Measurements from ENCODE around the gene VAMP7. TPM values are rescaled to one million over a fixed set of nuclear protein-coding genes. Genes with fewer than 3 reads are reported as not detected.
"Not testable (repeated sequence)": the region's sequence is repeated elsewhere in the genome, so short reads cannot be mapped to it uniquely, and the experiment has no call there.

The VAMP7 gene, protein sequence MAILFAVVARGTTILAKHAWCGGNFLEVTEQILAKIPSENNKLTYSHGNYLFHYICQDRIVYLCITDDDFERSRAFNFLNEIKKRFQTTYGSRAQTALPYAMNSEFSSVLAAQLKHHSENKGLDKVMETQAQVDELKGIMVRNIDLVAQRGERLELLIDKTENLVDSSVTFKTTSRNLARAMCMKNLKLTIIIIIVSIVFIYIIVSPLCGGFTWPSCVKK
- total RNA-seq (2014; rRNA removed; shearing (Covaris generic)): 157 and 159 TPM in 2 replicates

DNA sequence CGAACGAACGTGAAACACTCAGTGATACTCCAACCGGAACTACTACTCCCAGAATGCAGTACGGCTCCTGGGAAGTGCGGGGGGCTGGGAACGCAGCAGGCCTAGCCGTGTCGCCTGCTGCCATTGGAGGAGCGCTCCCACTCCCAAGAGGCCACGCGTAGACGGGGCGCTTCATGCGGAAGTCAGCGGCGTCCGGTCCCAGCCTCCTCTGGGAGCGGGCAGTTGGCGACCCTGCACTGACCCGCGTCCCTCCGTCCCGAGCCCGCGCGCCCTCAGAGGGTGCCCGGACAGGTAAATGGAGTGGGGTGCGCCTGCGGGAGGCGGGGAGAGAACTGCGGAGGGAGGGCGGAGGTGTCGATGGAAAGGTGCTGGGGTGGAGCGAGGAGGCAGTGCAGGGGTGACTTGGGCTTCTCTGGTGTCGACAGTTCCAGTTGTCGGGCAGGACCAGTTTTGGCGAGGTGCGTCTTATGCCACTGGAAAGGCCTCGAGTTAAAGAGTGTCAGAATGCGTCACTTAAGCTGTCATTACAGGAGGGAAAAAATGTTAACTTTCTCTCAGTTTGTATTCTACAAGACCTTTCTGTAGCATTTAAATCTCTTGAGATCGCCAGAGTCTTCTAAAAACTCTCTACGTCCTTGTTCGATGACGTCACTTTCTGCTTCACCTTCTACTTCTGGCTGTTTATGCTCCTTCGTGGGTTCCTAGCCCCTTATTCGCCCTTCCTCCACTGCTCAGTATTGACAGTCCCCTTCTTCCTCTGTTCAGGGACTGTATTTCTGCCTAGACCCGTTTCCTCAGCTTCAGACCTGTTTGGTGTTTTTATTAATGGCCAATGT, at the start of gene VAMP7:
Gene VAMP7 (plus strand): TSS at position 188 of the 836 bp plus-strand sequence. CDS start 8,122 bp downstream, outside the sequence.
- peak; percentile 94 for DNase-seq (ENCODE audit: low spot score)

DNA sequence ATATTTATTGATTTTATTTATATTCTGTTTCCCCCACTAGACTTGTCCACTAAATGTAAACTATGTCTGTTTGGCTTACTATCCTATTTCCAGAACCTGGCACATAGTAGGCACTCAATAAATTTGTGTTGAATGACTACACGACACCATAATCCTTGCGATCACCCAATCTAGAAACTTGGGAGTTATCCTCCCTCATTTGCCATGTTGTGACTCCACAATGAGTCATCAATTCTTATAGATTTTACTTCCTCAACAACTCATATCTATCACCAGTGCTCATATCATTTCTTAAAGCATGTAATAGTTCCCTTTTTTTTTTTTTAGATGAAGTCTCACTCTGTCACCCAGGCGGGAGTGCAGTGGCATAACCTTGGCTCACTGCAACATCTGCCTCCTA, 39.9 kb upstream of the VAMP7 start:
- no peak for DNase-seq (ENCODE audit: low spot score)

DNA sequence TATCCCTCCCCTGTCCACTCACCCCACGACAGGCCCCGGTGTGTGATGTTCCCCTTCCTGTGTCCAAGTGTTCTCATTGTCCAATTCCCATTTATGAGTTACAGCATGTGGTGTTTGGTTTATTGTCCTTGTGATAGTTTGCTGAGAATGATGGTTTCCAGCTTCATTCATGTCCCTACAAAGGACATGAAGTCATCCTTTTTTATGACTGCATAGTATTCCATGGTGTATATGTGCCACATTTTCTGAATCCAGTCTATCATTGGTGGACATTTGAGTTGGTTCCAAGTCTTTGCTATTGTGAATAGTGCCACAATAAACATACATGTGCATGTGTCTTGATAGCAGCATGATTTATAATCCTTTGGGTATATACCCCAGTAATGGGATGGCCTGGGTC, 29.4 kb upstream of the VAMP7 start:
- not testable (repeated sequence) for DNase-seq (ENCODE audit: low spot score)

DNA sequence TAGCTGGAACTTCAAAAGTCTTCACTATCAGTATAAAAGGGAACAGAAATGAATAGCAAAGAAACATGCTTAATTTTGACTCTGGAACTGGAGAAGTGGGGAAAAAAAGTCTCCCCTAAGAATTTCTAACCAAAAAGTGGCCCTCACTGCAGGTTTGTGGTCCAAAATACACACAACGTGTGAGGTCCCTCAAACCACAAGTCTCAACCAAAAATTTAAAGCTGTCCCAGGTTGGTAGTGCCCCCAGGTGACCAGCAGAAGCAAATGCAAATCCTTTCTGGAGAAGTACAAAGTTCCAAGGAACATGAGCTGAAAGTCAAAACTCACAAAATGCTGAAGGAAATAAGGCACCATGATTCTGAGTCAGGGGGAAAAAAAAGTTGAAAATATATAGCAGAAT, 23.6 kb upstream of the VAMP7 start:
- DNase-seq (ENCODE audit: low spot score): peak; percentile 23

DNA sequence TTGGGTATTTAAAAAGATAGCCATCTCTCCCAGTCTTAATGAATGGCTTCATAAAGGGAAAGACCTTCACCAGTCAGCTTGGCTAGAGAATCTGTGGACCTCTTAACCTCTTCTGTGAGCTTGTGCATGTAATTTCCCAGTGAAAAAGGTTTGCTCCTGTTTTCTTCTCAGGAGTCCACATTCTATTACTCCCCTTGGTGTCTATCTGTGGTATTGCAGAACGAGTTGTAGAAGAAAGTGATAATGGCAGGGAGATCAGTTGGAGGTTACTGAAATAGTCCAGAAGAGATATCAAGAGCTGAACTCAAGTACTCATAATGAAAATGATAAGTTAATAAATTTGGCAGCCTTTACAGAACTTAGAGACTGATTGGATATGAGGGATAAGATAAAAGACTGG, 16.5 kb upstream of the VAMP7 start:
- DNase-seq (ENCODE audit: low spot score): peak; percentile 10

DNA sequence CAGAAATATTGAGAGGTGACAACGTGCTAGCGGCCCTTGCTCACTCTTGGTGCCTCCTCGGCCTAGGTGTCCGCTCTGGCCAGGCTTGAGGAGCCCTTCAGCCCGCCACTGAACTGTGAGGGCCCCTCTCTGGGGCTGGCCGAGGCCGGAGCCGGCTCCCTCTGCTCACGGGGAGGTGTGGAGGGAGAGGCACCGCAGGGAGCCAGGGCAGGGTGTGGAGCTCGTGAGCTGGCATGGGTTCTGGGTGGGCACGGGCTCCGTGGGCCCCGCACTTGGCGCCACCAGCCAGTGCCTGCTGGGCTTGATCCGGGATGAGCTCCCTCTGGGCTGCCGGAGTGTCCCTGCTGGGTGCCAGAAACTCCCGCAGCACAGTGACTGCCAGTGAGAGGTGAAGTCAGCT, 16.0 kb upstream of the VAMP7 start:
- no peak for DNase-seq (ENCODE audit: low spot score)

DNA sequence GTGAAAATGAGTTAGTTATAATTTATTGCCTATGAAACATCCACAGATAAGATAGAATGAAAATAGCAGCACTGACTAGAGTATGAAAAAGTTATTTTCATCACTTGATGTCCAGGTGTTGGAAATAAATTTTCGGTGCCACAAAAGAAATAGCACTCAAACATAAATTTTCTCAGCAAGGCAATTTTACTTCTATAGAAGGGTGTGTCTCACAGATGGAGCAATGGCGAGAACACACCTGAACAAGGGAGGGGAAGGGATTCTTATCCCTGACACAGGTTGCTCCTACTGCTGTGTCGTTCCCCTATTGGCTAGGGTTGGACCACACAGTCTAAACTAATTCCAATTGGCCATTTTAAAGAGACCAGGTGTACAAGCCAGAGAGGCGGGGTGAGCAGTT, 13.3 kb upstream of the VAMP7 start:
- no peak for DNase-seq (ENCODE audit: low spot score)

DNA sequence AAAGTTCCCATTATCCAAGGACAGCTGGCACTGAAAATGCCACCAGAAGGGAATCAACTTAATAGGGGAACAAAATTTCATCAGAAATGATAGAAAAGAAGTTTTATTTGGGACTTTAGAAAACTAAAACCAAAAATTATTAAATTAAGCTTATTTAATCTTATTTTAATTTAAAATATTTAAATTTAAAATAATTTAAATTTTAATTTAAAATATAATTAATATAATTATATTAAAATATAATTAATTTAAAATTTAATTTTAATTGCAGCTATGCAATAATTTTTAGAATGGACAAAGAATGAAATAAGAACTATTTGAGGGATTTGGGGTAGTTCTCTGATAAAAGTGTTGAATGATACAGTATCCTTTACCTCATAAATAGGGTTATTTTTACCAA, 10.2 kb upstream of the VAMP7 start:
- DNase-seq (ENCODE audit: low spot score): no peak

DNA sequence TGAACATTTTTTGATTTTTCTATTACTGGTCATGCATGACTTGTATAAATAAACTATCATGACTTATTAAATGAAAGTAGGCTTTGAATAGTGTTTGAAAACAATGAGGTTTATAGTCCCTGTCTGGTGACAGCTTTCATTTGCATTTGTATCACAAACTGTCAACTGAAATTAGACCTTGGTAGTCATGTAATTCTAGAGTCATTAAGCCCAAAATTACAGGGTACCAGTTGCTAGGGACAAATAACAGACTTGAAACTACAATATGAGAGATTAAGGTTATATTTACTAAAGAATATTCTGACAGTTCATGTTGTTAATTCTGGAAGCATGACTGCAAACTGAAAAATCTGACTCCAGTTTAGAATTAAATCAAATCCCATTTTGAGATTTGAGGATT, 9.2 kb upstream of the VAMP7 start:
- DNase-seq (ENCODE audit: low spot score): no peak

DNA sequence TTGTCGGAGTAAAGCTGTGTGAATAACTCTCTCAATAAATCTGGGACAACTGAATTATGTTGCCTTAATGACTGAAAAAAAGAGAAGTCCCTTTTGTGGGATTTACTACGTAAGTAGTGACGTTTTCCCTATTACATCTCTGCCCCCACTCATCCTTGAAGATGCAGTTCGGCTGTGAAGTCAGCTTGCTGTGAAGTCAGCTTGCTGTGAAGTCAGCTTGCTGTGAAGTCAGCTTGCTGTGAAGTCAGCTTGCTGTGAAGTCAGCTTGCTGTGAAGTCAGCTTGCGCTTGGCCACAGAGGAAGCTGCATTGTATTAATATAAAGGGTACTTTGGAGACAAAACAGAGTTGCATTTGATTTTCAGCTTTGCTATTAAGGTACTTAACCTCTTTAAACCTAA, 8.0 kb upstream of the VAMP7 start:
- DNase-seq (ENCODE audit: low spot score): no peak

DNA sequence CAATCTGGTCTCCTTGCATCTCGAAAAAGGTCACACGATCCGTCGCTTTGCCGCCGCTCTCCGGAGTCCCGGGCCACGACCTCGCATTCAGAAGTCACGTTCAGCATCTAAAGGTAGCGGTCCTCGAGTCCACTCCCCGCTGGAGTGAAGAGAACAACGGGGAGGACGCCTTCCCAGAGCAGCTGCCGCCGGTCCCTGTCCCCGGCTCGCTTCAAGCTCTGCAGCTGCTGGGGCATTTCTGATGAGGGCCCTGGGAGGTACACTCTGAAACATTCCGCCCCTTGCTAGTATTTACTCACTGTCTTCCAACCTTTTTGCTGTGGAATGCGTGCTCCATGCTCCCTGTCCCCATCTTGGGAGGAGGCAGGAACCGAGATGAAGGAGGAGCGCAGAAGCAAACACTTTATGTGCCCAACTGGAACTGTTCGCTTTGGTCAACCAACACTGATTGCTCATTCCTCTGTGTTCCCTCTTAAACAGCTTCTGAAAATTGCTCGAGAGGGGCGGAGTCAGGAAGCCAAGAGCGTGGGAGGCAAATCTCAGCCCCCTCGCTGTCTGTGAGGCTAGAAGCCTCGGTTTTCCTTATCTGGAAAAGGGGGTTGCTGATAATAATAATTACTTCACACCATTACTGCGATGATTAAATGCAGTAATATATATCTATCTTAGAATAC, 6.4 kb upstream of the VAMP7 start:
- DNase-seq (ENCODE audit: low spot score): no peak

DNA sequence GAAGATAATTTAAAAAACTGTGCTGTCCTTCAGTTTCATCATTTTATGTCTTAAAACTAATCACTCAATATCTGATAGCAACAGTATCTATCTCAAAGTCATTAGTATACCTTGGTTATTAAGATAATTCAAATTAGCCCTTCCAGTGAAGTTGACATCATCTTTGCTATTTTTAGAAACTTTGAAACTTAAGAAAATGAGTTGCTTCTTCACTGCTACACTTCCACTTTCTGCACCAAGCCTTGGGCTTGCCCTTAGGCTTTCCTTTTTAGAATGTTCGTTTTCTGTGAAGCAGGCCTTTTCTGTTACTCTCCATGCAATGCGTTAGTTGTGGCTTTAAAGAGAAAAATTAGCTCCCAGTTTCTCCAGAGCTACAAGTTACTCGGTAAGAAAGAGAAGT, 4.4 kb upstream of the VAMP7 start:
- DNase-seq (ENCODE audit: low spot score): no peak

DNA sequence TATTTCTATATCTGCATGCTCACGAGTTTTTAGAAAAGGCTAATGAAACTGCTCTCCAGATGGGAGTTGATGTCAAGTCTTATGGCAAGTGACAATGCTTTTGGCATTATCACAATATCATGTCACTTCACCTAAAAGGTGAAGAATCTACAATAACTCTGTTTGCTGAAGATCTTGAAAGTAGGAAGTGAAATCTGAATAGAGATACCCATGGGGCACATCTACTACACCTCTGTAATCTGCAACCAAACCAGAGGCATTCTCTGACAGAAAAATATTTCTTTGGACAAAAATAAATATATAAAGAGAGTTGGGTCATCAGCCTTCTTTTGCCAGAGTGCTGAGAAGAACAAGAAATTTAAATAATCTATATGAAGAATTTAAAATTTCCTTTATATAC, 3.9 kb upstream of the VAMP7 start:
- no peak for DNase-seq (ENCODE audit: low spot score)

DNA sequence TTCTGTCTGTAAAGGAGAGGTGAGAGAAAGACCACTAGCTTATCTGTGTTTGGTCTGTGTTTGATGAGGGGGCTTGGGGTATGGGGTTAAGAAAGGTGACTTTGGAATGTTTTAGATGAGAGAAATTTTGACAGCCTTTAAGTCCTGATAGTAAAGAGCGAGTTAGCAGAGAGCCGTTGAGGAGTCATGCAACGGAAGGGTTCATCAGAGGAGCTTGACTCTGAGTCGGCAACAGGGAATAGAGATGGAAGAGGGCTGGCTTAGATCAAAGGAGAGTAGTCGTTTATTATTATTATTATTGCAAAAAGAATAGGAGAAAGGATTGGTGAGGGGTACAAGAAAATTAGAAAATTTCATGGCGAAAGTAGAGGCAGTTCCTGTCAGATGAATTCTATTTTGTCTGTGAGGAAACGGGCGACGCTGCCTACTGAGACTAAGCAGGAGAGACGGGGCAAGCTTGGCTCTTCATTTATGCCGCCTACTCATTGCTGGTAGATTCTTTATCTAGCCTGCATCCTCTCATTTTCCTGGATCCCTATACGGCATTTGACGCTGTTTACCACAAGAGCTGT, 473 bp upstream of the VAMP7 start:
- DNase-seq (ENCODE audit: low spot score): no peak

DNA sequence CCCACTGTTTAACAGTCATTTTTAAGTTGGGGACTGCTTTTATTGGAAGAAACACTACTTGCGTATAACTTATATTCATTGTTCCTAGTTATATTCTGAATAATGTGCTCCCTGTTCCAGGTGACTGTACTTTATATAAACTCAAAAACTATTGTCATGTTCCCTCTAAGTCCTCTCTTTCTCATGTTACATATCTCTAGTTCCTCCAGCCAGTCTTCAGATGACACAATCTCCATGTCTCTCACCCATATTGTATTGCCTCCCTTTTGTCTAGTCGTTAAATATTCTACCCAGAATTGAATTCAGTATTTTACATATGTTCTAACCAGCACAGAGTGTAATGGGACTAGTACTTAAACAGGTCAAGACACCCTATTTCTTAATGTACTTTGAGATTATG, 5.3 kb downstream of the VAMP7 start:
- DNase-seq (ENCODE audit: low spot score): no peak

DNA sequence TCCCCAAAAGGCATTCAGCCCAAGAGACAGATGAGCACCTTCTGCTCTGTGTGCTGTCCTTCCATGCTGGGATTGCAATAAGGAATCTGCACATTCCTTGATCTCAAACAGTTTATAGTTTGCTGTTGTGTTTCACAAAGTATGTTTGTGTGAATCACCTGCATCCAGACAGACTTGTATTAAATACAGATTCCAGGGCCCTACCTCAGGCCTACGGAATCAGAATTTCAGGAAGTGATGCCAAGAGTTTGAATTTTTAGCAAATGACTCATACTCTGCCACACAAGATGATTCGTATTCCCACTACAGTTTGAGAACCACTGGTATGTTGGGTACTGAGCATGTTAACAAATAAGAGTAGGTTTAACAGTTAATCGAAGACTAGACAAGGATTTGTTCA, 7.0 kb downstream of the VAMP7 start:
- peak; percentile 93 for DNase-seq (ENCODE audit: low spot score)

DNA sequence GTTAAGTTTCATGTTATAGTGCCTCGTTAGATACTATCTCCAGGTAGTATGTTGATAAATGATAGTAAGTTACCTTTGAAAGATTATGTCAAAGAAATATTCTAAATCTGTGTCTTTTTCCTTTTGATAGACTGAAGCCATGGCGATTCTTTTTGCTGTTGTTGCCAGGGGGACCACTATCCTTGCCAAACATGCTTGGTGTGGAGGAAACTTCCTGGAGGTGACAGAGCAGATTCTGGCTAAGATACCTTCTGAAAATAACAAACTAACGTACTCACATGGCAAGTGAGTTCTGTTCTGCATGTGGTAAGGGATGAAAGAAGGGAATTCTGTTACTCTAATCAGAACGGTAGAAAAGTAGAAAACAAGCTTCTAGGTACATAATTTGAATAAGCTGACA, 8.2 kb downstream of the VAMP7 start:
- no peak for DNase-seq (ENCODE audit: low spot score)

DNA sequence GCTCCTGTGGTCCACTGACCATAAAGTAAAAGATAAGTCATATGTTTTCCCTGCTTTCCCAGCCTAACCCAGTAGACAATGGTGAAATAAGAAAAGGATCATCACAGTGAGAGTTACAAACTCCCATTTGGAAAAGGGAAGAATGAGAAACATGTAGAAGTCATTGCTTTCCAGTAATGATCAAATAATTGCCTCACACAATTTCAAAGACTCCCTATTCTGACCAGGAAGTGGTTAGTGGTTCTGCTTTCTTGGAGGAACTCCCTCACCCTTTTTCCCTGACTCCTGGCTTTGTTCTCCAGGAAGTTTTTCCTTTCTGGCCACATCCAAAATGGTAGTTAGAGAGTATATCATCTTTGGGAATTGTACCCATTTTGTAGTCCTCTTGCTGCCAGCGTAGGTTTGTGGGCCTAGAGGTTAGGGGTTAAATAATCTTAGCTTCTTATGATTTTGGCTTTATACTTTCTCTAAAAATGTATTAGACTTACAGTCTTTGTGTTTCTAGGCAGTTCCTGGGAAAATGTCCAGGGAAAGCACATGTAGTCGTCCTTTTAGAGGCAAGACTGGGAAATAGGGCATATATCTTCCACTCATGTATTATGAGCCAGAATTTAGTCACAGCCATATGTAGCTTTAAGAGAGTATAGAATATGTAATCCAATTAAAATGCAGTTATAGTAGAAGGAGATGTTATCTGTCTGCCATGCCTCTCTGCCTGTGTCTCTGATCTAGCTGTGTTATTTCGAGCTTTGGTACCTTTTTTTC, 10.5 kb downstream of the VAMP7 start:
- DNase-seq (ENCODE audit: low spot score): no peak

DNA sequence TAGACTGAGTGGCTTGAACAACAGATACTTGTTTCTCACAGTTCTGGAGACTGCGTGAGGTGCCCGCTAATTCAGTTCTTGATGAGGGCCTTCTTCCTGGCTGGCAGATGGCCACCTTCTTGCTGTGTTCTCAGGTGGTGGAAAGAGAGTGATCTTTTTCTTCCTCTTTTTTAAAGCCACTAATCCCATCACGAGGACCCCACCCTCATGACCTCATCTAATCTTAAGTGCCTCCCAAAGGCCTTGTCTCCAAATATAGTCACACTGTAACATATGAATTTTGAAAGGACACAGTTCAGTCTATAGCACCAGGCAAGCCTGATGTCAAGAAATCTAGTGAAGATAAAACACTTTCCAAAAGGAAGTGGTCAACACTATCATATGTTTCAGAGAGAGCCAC, 12.4 kb downstream of the VAMP7 start:
- no peak for DNase-seq (ENCODE audit: low spot score)

DNA sequence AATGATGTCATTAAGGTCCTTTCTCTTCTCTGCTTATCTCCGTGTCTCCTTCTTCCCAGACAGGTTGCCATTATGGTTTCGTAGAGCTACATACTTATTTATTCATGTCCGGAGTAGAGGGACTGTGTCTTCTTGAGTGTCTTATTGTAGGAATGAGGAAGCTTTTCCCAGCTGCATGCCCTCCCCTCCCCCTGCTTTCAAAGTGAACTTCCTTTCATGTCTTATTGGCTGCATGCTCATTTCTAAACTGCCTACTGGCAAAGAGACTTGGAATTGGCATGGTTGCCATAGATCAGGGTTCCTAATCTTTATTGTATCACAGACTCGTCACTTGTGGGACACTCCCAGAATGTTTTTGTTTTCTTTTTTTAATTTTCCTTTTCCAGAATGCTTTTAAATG, 15.4 kb downstream of the VAMP7 start:
- DNase-seq (ENCODE audit: low spot score): no peak

DNA sequence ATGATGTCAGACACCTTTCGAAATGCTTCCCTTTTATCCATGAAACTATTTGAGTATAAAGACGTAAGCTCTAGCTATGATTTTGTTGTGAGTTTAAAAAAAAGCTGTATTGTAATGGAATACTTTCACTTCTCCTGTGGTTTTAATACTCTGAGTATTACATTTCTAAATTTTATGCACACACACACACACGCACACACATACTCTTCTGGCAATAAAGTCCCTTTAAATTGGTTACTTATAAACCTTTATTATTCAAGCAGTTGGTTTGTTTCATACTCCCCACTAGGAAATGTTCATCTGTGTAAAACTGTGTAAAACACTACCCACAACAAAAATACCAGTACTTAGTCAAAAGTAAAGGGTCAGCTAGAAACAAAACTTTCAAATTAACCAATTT, 18.2 kb downstream of the VAMP7 start:
- no peak for DNase-seq (ENCODE audit: low spot score)

DNA sequence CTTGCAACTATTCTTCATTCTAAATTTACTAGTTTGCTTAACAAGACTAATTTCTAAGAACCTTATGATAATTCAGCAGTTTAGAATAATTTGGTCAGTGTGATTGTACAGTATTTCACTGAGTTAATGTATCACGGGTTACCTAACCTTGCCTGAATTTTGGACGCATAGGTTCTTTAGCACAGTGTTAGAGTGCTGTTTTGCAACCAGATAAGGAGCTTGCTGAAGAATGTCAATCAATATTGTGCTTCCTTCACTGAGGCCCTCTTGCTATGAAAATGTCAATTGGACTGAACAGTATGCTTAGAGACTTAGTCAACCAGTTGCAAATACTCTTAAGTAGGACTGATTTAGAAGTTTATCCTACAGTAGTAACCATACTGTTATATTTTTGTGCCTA, 19.6 kb downstream of the VAMP7 start:
- no peak for DNase-seq (ENCODE audit: low spot score)
